ENCODE data around the gene MAPK14. TPM values are rescaled to one million over a fixed set of nuclear protein-coding genes. Genes with fewer than 3 reads are reported as not detected.

Gene MAPK14
- total RNA-seq, 1 experiment from 2014 or later, result 56.8 TPM

- Histone ChIP-seq H2AFZ (ENCODE audit: low read length) (no peak overlapping the region), H3K4me2 (ENCODE audit: low read length) (no peak overlapping the region), H3F3A (ENCODE audit: low read length, unreplicated experiment) (no peaks in the 10 kb centered on the region), H3K9me3 (ENCODE audit: low read length) (no peaks in the 10 kb centered on the region), H3K27me3 (ENCODE audit: low read length) (no peaks in the 10 kb centered on the region), H3K4me3 (ENCODE audit: low read length) (no peak overlapping the region), H3K9ac (ENCODE audit: low read length) (no peak overlapping the region), H3K27ac (ENCODE audit: low read length) (no peak overlapping the region), H3K36me3 (ENCODE audit: low read depth, low read length) (peaks cover 54% of the 10 kb centered on the region), H3K9me2 (replicated peaks; ENCODE audit: low read length) (no peaks in the 10 kb centered on the region), H4K20me1 (ENCODE audit: low read length) (peaks cover 8% of the 10 kb centered on the region; the same call in 1 of the 2 replicates), H3K79me2 (ENCODE audit: low read length) (peaks cover 14% of the 10 kb centered on the region; the same call in 1 of the 2 replicates), H3K4me1 (ENCODE audit: insufficient read depth, low read length) (no peaks in the 10 kb centered on the region)
- BruUV-seq (replicated peaks), result no TSS peak
- no peak for ATAC-seq
- DNase-seq, result no peak
- intact Hi-C loops (cut with micrococcal nuclease), result no loop called here
- ChIA-PET POLR2A (ENCODE audit: unreplicated experiment) (no interaction called here), CTCF (no interaction called here)
- TF ChIP-seq, protein P1, sequence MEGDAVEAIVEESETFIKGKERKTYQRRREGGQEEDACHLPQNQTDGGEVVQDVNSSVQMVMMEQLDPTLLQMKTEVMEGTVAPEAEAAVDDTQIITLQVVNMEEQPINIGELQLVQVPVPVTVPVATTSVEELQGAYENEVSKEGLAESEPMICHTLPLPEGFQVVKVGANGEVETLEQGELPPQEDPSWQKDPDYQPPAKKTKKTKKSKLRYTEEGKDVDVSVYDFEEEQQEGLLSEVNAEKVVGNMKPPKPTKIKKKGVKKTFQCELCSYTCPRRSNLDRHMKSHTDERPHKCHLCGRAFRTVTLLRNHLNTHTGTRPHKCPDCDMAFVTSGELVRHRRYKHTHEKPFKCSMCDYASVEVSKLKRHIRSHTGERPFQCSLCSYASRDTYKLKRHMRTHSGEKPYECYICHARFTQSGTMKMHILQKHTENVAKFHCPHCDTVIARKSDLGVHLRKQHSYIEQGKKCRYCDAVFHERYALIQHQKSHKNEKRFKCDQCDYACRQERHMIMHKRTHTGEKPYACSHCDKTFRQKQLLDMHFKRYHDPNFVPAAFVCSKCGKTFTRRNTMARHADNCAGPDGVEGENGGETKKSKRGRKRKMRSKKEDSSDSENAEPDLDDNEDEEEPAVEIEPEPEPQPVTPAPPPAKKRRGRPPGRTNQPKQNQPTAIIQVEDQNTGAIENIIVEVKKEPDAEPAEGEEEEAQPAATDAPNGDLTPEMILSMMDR (conservative IDR thresholded peaks at IDR 0.05; ENCODE audit: low read depth, low read length), result no peak
- no peak for TF ChIP-seq EZH2 (IDR thresholded peaks at IDR 0.05; ENCODE audit: low read length, unreplicated experiment)
- no peak for TF ChIP-seq EZH2phosphoT487 (IDR thresholded peaks at IDR 0.05; ENCODE audit: borderline replicate concordance, low read length)
Measured at GRCh38 chr6:36076178-36077063, 48.8 kb downstream of the MAPK14 start.

GRCh38 chr6:36078159-36078558 is 50.6 kb downstream of the MAPK14 start:
- H3K27me3 ChIP-seq (ENCODE audit: low read length), result no peaks in the 10 kb centered on the region
- DNase-seq (no peak), ATAC-seq (no peak)
- H2AFZ ChIP-seq (ENCODE audit: low read length), result no peak overlapping the region
- H3K4me1 ChIP-seq (ENCODE audit: insufficient read depth, low read length), result no peaks in the 10 kb centered on the region
- no peak overlapping the region for H3K9ac ChIP-seq (ENCODE audit: low read length)
- CTCF ChIA-PET, result no interaction called here
- H3F3A ChIP-seq (ENCODE audit: low read length, unreplicated experiment), result no peaks in the 10 kb centered on the region
- BruUV-seq (replicated peaks), result no TSS peak
- H3K9me2 ChIP-seq (replicated peaks; ENCODE audit: low read length), result no peaks in the 10 kb centered on the region
- 0 out of 2 replicates have a peak, but pooled peaks cover 5% of the 10 kb centered on the region for H3K79me2 ChIP-seq (ENCODE audit: low read length)
- no peak overlapping the region for H3K27ac ChIP-seq (ENCODE audit: low read length)
- POLR2A ChIA-PET (ENCODE audit: unreplicated experiment), result no interaction called here
- peaks cover 7% of the 10 kb centered on the region; the same call in 1 of the 2 replicates for H4K20me1 ChIP-seq (ENCODE audit: low read length)
- H3K4me3 ChIP-seq (ENCODE audit: low read length), result no peak overlapping the region
- peaks cover 71% of the 10 kb centered on the region for H3K36me3 ChIP-seq (ENCODE audit: low read depth, low read length)
- no peak overlapping the region for H3K4me2 ChIP-seq (ENCODE audit: low read length)
- intact Hi-C loops (cut with micrococcal nuclease), result no loop called here
- TF ChIP-seq EZH2 (IDR thresholded peaks at IDR 0.05; ENCODE audit: low read length, unreplicated experiment), result no peak
- no peak for TF ChIP-seq EZH2phosphoT487 (IDR thresholded peaks at IDR 0.05; ENCODE audit: borderline replicate concordance, low read length)
- TF ChIP-seq, protein P1 (conservative IDR thresholded peaks at IDR 0.05; ENCODE audit: low read depth, low read length), result no peak
- no peaks in the 10 kb centered on the region for H3K9me3 ChIP-seq (ENCODE audit: low read length)

- POLR2A ChIA-PET (ENCODE audit: unreplicated experiment), result no interaction called here
- no TSS peak for BruUV-seq (replicated peaks)
Measured at GRCh38 chr6:36079601-36080000, 52.0 kb downstream of the MAPK14 start.

More at GRCh38 chr6:36079601-36080000, 52.0 kb downstream of the MAPK14 start:
- Histone ChIP-seq H3K27me3 (ENCODE audit: low read length) (no peaks in the 10 kb centered on the region), H3K79me2 (ENCODE audit: low read length) (no peaks in the 10 kb centered on the region), H4K20me1 (ENCODE audit: low read length) (no peaks in the 10 kb centered on the region), H3K9ac (ENCODE audit: low read length) (no peak overlapping the region), H2AFZ (ENCODE audit: low read length) (no peak overlapping the region), H3K9me2 (replicated peaks; ENCODE audit: low read length) (no peaks in the 10 kb centered on the region), H3K4me3 (ENCODE audit: low read length) (no peak overlapping the region), H3K9me3 (ENCODE audit: low read length) (no peaks in the 10 kb centered on the region), H3K36me3 (ENCODE audit: low read depth, low read length) (peaks cover 85% of the 10 kb centered on the region), H3K4me1 (ENCODE audit: insufficient read depth, low read length) (no peaks in the 10 kb centered on the region), H3F3A (ENCODE audit: low read length, unreplicated experiment) (no peaks in the 10 kb centered on the region), H3K4me2 (ENCODE audit: low read length) (no peak overlapping the region), H3K27ac (ENCODE audit: low read length) (no peak overlapping the region)
- no peak for TF ChIP-seq EZH2phosphoT487 (IDR thresholded peaks at IDR 0.05; ENCODE audit: borderline replicate concordance, low read length)
- TF ChIP-seq EZH2 (IDR thresholded peaks at IDR 0.05; ENCODE audit: low read length, unreplicated experiment), result no peak
- TF ChIP-seq, protein P1 (conservative IDR thresholded peaks at IDR 0.05; ENCODE audit: low read depth, low read length), result no peak
- no peak for DNase-seq
- intact Hi-C loops (cut with micrococcal nuclease), result no loop called here
- no peak for ATAC-seq
- CTCF ChIA-PET, result no interaction called here

Data from PC-3 (cell line).